IMR-90 (cell line): ENCODE data around the gene GTF3C1. TPM values are rescaled to one million over a fixed set of nuclear protein-coding genes. Genes with fewer than 3 reads are reported as not detected.

Experiments
- ATAC-seq: fragments of 200-7000 bp; cut with Tn5 transposase; 2 replicates; pipeline ENCODE4 v1.9.1; 2020; ENCODE audit warnings: low read depth, mild to moderate bottlenecking, moderate library complexity
- BruUV-seq: library from RNA; stranded (reverse); fragments of 400-500 nt; replicated peaks from 2 replicates; lab custom pipeline; 2021; lab: Mats Ljungman, UMichigan
- CTCF ChIA-PET: fragments of 300-600 bp; formaldehyde crosslinking; extraction: SDS; loops from one replicate; lab custom pipeline; 2021; ENCODE audit warnings: antibody characterized with exemption; lab: Yijun Ruan, JAX
- POLR2A ChIA-PET: fragments of 300-600 bp; sonication (Branson Sonifier 250); formaldehyde crosslinking; loops from one replicate; lab custom pipeline; 2022; ENCODE audit warnings: antibody characterized with exemption; ENCODE audit not compliant: unreplicated experiment; lab: Charles Lee
- DNase-seq: peaks from one replicate; pipeline ENCODE4 v3.0.0; 2013
- H2AFZ ChIP-seq: replicated peaks from 2 replicates; pipeline ENCODE3; 2013; ENCODE audit warnings: low read length, mild to moderate bottlenecking; ENCODE audit not compliant: poor library complexity
- H2AK5ac ChIP-seq: 2 replicates; pipeline ENCODE4 v1.6.1; 2013; ENCODE audit warnings: low read depth, low read length, inconsistent platforms
- H2AK9ac ChIP-seq: replicated peaks from 2 replicates; pipeline ENCODE3; 2013; ENCODE audit warnings: mild to moderate bottlenecking, low read depth, low read length, moderate library complexity; ENCODE audit not compliant: poor library complexity
- H2BK120ac ChIP-seq: 2 replicates; pipeline ENCODE4 v1.6.1; 2013; ENCODE audit warnings: low read depth, low read length, inconsistent platforms
- H2BK15ac ChIP-seq: 3 replicates; pipeline ENCODE4 v1.6.1; 2013; ENCODE audit warnings: low read depth, low read length, inconsistent platforms
- H2BK20ac ChIP-seq: 2 replicates; pipeline ENCODE4 v1.6.1; 2013; ENCODE audit warnings: low read depth, mild to moderate bottlenecking, inconsistent platforms, low read length, moderate library complexity
- H2BK5ac ChIP-seq: 2 replicates; pipeline ENCODE4 v1.6.1; 2013; ENCODE audit warnings: mild to moderate bottlenecking, low read depth, low read length, inconsistent platforms; ENCODE audit not compliant: poor library complexity, severe bottlenecking
- H3K14ac ChIP-seq: replicated peaks from 2 replicates; pipeline ENCODE4 v1.6.1; 2013; ENCODE audit warnings: low read depth, low read length, inconsistent platforms
- H3K18ac ChIP-seq: 2 replicates; pipeline ENCODE4 v1.6.1; 2013; ENCODE audit warnings: low read depth, low read length, control low read depth
- H3K23ac ChIP-seq: 2 replicates; pipeline ENCODE4 v1.6.1; 2013; ENCODE audit warnings: low read depth, low read length, inconsistent platforms
- H3K27ac ChIP-seq: 2 replicates; pipeline ENCODE4 v1.5.1; 2013; ENCODE audit warnings: mild to moderate bottlenecking, control low read depth, low read length; ENCODE audit not compliant: insufficient read depth
- H3K27me3 ChIP-seq: 2 replicates; pipeline ENCODE4 v1.6.1; 2013; ENCODE audit warnings: low read length; ENCODE audit not compliant: control insufficient read depth, insufficient read depth
- H3K36me3 ChIP-seq: 2 replicates; pipeline ENCODE4 v1.6.1; 2013; ENCODE audit warnings: low read length, mixed read lengths; ENCODE audit not compliant: control insufficient read depth, insufficient read depth
- H3K4ac ChIP-seq: 2 replicates; pipeline ENCODE4 v1.6.1; 2013; ENCODE audit warnings: low read depth, low read length, inconsistent platforms
- H3K4me1 ChIP-seq: 2 replicates; pipeline ENCODE4 v1.6.1; 2013; ENCODE audit warnings: low read length, mixed read lengths; ENCODE audit not compliant: control insufficient read depth, insufficient read depth
- H3K4me2 ChIP-seq: 2 replicates; pipeline ENCODE4 v1.6.1; 2013; ENCODE audit warnings: low read depth, mild to moderate bottlenecking, control low read depth, low read length, moderate library complexity
- H3K4me3 ChIP-seq: 2 replicates; pipeline ENCODE4 v1.5.1; 2013; ENCODE audit warnings: low read depth, mild to moderate bottlenecking, control low read depth, low read length, moderate library complexity; ENCODE audit not compliant: insufficient read depth
- H3K56ac ChIP-seq: 2 replicates; pipeline ENCODE4 v1.6.1; 2013; ENCODE audit warnings: low read length, inconsistent platforms; ENCODE audit not compliant: insufficient read depth; ENCODE audit errors: extremely low read depth
- H3K79me1 ChIP-seq, 2 experiments: 2 replicates each; pipeline ENCODE4 v1.6.1; 2013; ENCODE audit warnings: low read length in 2 of 2, inconsistent platforms in 1 of 2, low read depth in 1 of 2
- H3K9ac ChIP-seq: 2 replicates; pipeline ENCODE4 v1.6.1; 2013; ENCODE audit warnings: low read depth, low read length, control low read depth
- H3K9me1 ChIP-seq: 2 replicates; pipeline ENCODE4 v1.6.1; 2013; ENCODE audit warnings: low read length, inconsistent platforms; ENCODE audit not compliant: insufficient read depth
- H3K9me3 ChIP-seq: 2 replicates; pipeline ENCODE4 v1.6.1; 2013; ENCODE audit warnings: low read length; ENCODE audit not compliant: control insufficient read depth, insufficient read depth
- H4K20me1 ChIP-seq: 2 replicates; pipeline ENCODE4 v1.6.1; 2013; ENCODE audit warnings: low read length, inconsistent platforms; ENCODE audit not compliant: insufficient read depth
- H4K5ac ChIP-seq: 2 replicates; pipeline ENCODE4 v1.6.1; 2013; ENCODE audit warnings: mild to moderate bottlenecking, low read depth, low read length, control low read depth
- H4K8ac ChIP-seq, 2 experiments: 2 replicates each; pipeline ENCODE4 v1.6.1; 2013; ENCODE audit warnings: low read depth in 2 of 2, low read length in 2 of 2, control low read depth in 1 of 2, inconsistent platforms in 1 of 2
- H4K91ac ChIP-seq: 2 replicates; pipeline ENCODE4 v1.6.1; 2013; ENCODE audit warnings: low read depth, low read length, inconsistent platforms; ENCODE audit not compliant: insufficient read depth
- CEBPB ChIP-seq: IDR thresholded peaks from 2 replicates; pipeline ENCODE4 v1.6.1; 2012; ENCODE audit warnings: low read depth, low read length, improper control_type of control experiment
- CHD1 ChIP-seq: IDR thresholded peaks from 2 replicates; pipeline ENCODE4 v1.6.1; 2012; ENCODE audit warnings: low read depth, low read length, improper control_type of control experiment
- FOS ChIP-seq: fragments of 150-350 bp; IDR thresholded peaks from 2 replicates; pipeline ENCODE4 v1.6.1; 2016; ENCODE audit warnings: low read depth, low read length
- MAFK ChIP-seq: IDR thresholded peaks from 2 replicates; pipeline ENCODE4 v1.6.1; 2012; ENCODE audit warnings: low read depth, low read length, improper control_type of control experiment
- NFE2L2 ChIP-seq: fragments of 150-350 bp; IDR thresholded peaks from 2 replicates; pipeline ENCODE4 v1.6.1; 2016; ENCODE audit warnings: low read depth, mild to moderate bottlenecking, low read length
- POLR2A ChIP-seq: IDR thresholded peaks from 2 replicates; pipeline ENCODE4 v1.6.1; 2012; ENCODE audit warnings: mild to moderate bottlenecking, low read depth, low read length
- RAD21 ChIP-seq: IDR thresholded peaks from 2 replicates; pipeline ENCODE4 v1.6.1; 2012; ENCODE audit warnings: low read length, improper control_type of control experiment
- USF2 ChIP-seq: fragments of 150-350 bp; IDR thresholded peaks from 2 replicates; pipeline ENCODE4 v1.6.1; 2017; ENCODE audit warnings: mild to moderate bottlenecking, antibody characterized with exemption, low read length, low read depth
- WGBS, 2 experiments: methylation state at CpG; one replicate each; pipeline versions ENCODE4 v1.1.5 to v1.1.7; 2013; ENCODE audit warnings: missing lambda C conversion rate in 2 of 2; ENCODE audit not compliant: insufficient read length in 1 of 2; ENCODE audit errors: extremely low coverage in 2 of 2; 5-methylcytosine and 5-hydroxymethylcytosine counted together
- dilution Hi-C: fragments of 300-500 bp; cut with HindIII; formaldehyde crosslinking; loops from one replicate; pipeline ENCODE4 v1.14.3; 2018; ENCODE audit warnings: low sequenced_read_pairs; ENCODE audit not compliant: unreplicated experiment
- in situ Hi-C: fragments of 300-500 bp; cut with MboI; formaldehyde crosslinking; loops from 3 replicates; pipeline ENCODE4 v1.14.3; 2019; ENCODE audit warnings: low sequenced_read_pairs, inconsistent platforms, mixed read lengths
- intact Hi-C: fragments of 100-400 bp; cut with micrococcal nuclease; formaldehyde crosslinking; loops from 2 replicates; pipeline ENCODE4 v1.10.0; 2022
- polyA plus RNA-seq, 3 experiments: library from polyadenylated mRNA; depleted of rRNA; stranded (reverse); fragments of >200 nt; gene quantifications; 2 replicates each; pipeline ENCODE4 v1.2.3, GENCODE V29; 2012; ENCODE audit warnings: low replicate concordance in 1 of 3
- total RNA-seq: library from RNA; depleted of rRNA; stranded (reverse); fragments of >200 nt; gene quantifications from 2 replicates; pipeline ENCODE4 v1.2.3, GENCODE V29; 2012

The GTF3C1 gene
- total and polyA plus RNA-seq, 2 of the 4 experiments (the other 2 are of a cell fraction), result 50.8 to 68.1 TPM

GRCh38 chr16:27534256-27534655 is 15.5 kb downstream of the GTF3C1 start:
- no peak overlapping the region for H3K4me3 ChIP-seq
- no peak overlapping the region for H2BK15ac ChIP-seq
- no peak overlapping the region for H4K8ac ChIP-seq
- H3K27ac ChIP-seq, result no peak overlapping the region
- peaks cover 29% of the 10 kb centered on the region for H4K20me1 ChIP-seq
- no peak overlapping the region for H2BK120ac ChIP-seq
- intact Hi-C loops, result no loop called here
- ATAC-seq, result no peak
- H3K23ac ChIP-seq, result no peak overlapping the region
- no peak overlapping the region for H3K18ac ChIP-seq
- BruUV-seq, result no TSS peak
- H3K4me1 ChIP-seq, result peaks cover 4% of the 10 kb centered on the region
- peaks cover 0 to 34% of the 10 kb centered on the region in 2 experiments; a peak in 3 of 4 replicates for H3K79me1 ChIP-seq
- H3K56ac ChIP-seq, result no peak overlapping the region
- H3K27me3 ChIP-seq, result no peaks in the 10 kb centered on the region
- H3K9me3 ChIP-seq, result no peaks in the 10 kb centered on the region
- H2AK5ac ChIP-seq, result no peak overlapping the region
- ChIA-PET POLR2A (no interaction called here), CTCF (no interaction called here)
- H4K91ac ChIP-seq, result no peak overlapping the region
- peaks cover 76% of the 10 kb centered on the region for H3K36me3 ChIP-seq
- no CpG with 5 or more reads among the region's 4 CpGs for WGBS, 2 experiments
- no peak for TF ChIP-seq FOS
- no peak for TF ChIP-seq RAD21
- TF ChIP-seq MAFK, result no peak
- TF ChIP-seq POLR2A, result no peak
- TF ChIP-seq CEBPB, result no peak
- no peak for TF ChIP-seq CHD1
- TF ChIP-seq NFE2L2, result no peak
- no peak for TF ChIP-seq USF2
- no peak overlapping the region for H2BK5ac ChIP-seq
- no peak overlapping the region for H2AK9ac ChIP-seq
- dilution Hi-C loops, result no loop called here
- peaks cover 18% of the 10 kb centered on the region for H3K9me1 ChIP-seq
- no peak overlapping the region for H4K5ac ChIP-seq
- no peak overlapping the region for H2AFZ ChIP-seq
- no peak overlapping the region for H3K14ac ChIP-seq
- no peak overlapping the region for H2BK20ac ChIP-seq
- no peak for DNase-seq
- no peak overlapping the region for H3K4me2 ChIP-seq
- no peak overlapping the region for H3K4ac ChIP-seq
- no peak overlapping the region for H3K9ac ChIP-seq
- in situ Hi-C loops, result no loop called here
